GM19438 (cell line): ENCODE data around the gene WDR49.

Experiments used
- ATAC-seq: cut with Tn5 transposase; IDR thresholded peaks from one replicate; pipeline ENCODE4 v1.9.1; 2021; ENCODE audit warnings: low read depth; ENCODE audit not compliant: unreplicated experiment

The WDR49 gene

DNA sequence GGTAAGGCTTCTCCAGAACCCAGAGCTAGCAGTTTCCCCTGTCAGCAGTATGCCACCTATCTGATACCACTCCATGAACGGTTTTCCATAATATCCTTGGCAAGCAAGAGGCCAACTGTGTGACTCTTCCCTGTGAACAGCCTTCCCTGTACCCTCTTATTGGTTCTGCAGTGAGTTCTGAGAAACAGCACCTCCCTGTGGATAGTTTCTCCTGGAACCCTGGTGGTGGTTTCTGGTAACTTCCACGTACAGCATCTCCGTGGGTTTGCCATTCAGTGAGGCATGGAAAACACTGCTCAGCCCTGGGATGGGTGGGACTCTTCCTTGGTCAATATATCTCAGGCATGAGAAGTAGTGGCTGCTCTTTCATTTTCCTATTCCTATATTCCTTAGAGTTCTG, 160.5 kb downstream of the WDR49 start:
- no peak for ATAC-seq

DNA sequence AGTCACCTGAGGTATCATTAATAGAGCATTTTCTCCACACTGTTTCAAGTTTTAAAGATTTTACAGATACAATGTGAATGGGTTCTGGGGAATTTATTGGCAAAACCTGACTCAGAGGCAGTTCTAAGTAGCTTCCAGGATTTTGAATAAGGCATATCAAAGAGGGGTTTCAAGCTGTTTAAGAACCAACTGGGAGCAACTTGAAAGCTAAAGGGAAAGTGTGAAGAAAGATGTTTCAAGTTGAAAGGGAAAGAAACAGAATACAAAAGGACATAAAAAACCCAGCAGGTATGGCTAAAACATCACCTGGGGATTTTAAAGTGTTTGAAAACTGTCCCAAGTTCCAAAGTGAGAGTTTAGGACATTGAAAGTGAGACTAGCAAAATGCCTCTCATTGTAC, 162.1 kb downstream of the WDR49 start:
- no peak for ATAC-seq

DNA sequence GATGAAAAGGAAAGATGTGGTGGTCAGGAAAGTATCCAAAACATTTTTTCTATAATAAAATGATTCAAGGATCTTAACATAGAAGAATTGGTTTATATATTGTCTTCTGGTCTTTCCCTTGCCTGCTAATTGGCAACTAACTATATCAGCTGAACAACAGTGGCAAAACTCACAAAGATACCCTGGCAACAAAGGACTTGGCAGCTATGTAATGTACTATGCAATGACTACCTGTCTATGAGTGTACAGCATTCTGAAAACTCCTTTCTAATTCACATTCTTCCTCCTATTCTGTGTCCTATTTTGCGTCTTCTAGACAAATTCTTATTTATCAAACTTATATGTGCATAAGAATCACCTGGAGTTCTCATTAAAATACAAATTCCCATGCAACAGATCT, 164.2 kb downstream of the WDR49 start:
- no peak for ATAC-seq

DNA sequence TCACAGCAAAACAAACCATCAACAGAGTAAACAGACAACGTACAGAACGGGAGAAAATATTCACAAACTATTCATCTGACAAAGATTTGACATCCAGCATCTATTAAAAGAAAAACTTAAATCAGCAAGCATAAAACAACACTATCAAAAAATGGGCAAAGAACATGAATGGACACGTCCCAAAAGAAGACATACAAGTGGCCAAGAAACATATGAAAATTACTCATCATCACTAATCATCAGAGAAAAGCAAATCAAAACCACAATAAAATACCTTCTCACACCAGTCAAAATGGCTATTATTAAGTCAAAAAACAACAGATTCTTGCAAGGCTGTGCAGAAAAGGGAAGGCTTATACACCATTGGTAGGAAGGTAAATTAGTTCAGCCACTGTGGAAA, 166.2 kb downstream of the WDR49 start:
- no peak for ATAC-seq

DNA sequence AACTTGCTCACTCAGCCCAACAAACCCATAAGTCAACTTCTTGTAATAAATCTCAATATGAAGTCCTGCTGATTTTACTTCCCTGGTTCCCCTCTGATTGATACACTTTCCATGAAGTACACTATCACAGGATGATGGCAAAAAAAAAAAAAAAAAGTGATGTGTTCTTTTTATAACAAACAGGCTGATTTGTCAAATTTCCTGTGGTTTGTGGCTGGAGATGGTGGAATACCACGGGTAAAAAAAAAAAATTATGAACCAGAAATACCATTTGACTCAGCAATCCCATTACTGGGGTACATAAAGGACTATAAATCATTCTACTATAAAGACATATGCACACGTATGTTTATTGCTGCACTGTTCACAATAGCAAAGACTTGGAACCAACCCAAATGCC, 169.2 kb downstream of the WDR49 start:
- no peak for ATAC-seq

DNA sequence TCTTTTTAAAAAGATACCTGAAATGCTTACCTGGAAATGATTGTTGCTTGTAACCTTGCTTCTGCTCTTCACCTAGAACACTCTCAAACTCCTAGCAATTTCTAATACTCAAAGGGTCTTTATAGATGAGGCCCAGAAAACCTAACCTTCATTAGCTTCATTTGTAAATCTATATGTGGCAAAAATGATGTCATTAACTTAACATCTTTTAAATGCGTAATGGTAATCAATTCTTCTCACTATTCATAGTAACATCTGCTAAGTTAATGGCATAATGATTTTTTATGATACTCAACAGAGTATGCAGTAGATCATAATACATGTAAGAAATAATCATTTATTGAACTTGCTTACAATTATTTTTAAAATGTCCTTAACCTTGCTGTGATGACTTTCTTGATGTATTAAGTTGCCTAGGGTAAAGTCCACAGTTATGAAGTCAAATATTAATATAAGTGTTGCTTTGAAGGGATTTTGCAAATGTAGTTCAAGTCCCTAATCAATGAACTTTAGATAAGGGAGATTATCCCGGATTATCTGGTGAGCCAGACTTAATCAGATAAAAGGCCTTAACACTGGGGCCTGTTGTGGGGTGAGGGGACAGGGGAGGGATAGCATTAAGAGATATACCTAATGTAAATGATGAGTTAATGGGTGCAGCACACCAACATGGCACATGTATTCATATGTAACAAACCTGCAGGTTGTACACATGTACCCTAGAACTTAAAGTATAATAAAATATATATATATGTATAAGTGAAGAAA, 169.8 kb downstream of the WDR49 start:
- ATAC-seq, result no peak

DNA sequence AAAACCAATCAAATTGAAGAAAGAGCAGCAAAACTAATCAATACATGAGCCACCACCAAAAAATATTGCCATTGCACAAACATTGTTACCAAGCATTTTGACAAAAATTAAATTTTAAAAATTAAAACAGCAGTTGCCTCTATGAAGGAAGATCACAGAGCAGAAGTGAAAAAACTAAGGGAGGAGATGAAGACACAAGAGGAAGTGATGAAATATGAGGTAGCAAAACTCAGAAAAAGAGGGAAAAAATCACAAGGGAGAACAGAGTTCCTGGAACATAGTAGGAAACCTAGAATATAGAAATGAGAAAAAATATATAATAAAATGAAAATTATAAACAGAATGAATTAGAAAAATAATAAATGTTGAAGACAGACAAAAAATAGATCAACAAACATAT, 172.6 kb downstream of the WDR49 start:
- ATAC-seq, result no peak

DNA sequence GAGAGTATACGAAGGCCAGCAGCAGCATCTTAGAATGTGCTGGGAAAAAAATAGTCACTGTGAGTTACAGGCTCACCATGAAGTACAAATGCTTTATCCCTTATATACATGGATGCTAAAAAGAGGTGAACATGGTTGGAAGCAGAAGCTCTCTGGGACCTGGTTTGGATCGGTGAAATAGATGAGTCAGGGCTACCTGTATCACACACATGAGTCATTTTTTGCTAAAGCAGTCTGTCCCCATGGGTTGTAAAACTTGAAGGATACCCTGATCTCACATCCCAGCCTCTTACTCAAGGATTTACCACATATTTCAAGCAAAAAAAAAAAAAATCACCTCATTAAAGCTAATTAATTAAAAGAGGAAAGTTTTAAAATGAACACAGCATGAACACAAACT, 173.0 kb downstream of the WDR49 start:
- no peak for ATAC-seq

DNA sequence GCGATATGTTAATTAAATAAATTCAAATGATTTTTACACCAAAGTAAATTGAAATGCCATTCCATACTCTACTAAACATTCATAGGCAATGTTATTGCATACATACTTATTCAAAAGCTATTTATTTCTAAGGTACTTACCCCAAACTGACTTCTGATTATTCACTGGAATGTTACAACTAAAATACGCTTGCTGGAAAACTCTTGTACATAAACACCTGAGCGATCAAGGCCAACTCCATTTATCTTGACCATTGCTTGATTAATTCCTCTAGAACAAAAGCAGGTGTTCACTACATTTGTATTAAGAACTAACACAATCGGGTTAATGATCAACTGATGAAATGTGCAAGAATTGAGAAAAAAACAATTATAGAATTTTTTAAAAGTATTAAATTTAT, 179.9 kb downstream of the WDR49 start, which contains the start of gene SERPINI2:
SERPINI2 (minus strand) TSS at position 180 of the 400 bp plus-strand sequence. CDS start 2,208 bp downstream, outside the sequence.
- ATAC-seq, result no peak

DNA sequence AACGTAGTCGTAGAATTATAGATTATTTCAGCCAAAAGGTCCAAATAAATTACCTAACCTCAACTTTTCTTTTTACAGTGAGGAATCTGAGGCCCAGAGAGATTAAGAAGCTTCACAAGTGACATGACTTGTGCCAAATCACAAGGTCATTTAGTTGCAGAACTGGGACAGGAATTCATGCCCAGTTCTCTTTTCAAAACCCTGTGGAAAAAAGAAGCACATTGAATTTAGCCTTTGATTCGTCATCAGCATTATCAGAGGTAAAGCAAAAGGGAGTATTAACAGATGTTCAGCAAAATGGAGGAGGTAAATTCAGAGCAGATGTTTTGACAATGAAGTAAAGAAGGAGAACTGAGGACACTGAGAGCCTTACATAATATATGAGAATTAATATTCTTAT, 184.4 kb downstream of the WDR49 start:
- ATAC-seq, result no peak

DNA sequence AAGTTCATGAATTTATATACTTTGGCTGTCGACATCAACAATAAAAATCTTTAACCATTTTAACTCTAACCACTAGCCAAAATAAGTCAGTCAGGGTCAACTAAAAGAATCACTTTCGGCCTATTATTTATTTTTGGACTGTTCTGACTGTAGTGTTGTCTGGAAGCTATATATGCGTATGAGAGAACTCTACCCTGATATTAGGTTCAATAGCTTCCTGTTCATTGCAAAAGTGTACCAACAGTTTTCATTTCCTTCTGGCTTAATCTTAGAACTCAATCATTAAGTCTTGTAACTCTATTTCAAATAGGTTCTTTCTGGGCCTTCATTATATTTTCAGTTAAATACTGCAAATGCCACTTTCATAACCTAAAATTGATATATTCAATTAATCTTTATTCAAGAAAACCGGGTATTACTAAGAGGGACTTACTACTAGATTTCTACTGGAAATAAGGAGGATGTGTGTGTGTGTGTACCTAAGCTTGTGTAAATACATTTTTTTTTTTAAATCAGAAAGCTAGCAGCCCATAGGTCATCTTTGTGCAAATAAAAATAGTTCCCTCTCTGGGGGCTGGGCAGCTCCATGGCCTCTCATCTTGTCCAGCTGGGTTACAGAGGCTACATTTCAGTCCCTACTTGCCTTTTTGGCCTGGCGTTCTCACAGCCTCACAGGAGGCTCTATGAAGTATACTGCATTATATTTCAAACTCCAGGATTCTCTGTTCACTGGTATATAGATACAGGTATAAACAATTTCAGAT, 185.7 kb downstream of the WDR49 start:
- ATAC-seq, result no peak

DNA sequence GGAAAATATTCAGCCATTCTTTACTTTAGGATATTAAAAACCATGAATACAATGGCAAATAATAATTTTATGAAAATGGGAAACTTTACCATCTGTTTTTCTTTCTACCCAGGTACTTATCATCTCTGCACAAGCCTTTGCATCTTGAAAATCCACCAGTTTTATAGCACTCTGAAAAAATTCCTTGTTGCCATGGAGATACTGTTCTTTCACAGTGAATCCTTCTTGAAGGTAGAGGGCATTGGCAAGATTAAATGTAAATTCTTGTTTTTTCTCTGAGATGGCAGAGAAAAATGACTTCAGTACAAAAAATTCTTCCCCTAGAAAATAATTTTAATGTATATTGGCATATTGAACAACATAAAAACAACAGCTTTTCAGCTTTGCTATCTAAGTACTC, 186.8 kb downstream of the WDR49 start:
- ATAC-seq, result no peak

DNA sequence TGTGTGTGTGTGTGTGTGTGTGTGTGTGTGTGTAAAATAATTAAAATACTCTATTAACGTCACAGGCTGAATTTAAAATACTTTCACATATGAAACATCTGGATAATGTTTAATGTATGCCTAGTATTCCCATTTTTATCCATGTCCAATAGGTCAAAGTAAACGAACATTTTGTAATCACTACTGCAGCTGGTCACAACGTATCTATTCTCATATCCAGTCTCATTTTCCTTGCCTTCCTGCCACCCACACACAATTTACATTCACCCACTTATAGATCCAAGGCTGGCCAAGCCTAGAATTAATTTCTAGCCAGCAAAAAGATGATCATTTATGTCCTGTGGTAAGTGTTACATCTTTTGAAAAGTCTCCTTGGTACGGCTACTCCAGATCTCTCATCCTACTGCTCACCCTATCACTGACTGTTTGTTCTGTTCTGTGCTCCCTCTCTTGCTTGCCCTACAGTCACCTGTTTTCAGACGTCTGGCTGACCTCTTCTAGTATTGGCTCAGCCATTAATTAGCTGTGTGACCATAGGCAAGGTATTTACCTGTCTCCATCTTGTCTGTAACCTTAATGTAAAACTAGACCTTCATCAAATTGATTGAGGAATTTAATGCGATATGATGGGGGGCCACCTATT, 197.5 kb downstream of the WDR49 start:
- no peak for ATAC-seq

DNA sequence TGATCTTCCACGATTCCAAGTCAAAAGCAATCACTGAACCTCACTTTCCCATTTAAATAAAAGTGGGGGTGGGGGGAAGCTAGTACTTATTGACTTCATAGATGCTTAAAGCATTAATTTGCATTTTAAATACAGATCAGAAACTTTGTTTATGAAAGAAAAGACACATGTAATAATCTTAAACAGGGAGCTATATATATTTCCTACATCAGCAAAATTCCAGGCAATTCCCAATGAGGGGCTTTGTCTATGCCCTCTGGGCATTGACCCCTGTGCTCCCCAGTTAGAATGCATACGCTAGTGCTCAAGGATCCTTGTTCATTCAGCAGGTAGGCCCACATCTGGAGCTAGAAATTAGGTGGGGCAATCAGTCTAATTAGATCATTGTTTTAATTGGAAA, 199.9 kb downstream of the WDR49 start:
- no peak for ATAC-seq

DNA sequence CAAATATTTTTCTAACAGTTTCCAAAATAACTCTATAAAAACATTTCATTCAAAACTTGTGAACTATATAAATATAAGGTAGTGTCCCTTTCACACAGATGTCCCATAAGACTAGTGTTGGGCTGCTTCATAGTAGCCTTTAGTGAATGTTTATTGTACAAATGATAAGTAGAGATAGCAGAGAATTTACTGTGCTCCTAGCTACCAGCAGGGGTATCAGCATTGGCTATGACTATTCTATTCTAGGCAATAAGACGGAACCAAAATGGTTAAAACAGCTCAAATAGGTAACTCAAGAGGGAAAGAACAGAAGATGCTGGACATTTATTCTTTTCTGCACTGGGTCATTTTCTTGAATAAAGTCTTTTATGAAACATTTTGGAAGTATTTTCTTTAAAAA, 202.5 kb downstream of the WDR49 start:
- ATAC-seq, result no peak

DNA sequence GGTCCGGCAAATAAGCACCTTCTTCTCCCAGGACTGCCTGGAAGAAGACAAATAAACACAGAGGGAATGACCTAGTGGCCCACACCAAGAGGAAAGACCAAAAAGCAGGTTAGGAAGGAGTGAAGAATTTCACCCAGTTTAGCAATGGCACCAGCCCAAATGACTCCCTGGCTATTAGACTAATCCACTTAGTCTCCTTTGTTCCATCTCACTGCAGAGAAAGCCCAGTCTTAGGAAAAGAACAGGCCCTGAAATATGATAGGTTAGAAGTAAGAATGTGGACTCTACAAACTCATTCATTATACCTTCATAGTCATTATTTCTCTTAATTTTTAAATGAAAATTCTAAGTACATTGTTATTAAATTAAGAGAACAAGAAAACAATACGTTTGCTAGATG, 203.1 kb downstream of the WDR49 start:
- no peak for ATAC-seq

DNA sequence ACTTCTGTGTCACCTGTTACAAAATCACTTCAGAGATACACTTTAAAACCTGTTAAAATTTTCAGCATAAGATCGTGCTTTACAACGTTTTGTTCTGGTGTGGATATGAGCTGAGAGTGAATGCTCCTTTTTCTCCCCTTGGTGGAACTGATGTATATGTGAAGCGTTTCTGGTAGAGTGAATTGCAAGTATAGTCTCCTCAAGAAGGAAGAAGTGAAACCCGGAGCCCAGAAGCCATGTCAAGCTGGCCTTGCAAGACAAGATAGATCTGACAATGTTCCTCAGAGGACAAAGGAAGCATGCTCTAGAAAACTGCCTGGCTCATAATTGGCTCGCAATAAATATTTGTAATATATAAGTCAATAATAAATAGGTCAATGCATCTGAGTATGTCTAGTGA, 203.5 kb downstream of the WDR49 start:
- no peak for ATAC-seq

DNA sequence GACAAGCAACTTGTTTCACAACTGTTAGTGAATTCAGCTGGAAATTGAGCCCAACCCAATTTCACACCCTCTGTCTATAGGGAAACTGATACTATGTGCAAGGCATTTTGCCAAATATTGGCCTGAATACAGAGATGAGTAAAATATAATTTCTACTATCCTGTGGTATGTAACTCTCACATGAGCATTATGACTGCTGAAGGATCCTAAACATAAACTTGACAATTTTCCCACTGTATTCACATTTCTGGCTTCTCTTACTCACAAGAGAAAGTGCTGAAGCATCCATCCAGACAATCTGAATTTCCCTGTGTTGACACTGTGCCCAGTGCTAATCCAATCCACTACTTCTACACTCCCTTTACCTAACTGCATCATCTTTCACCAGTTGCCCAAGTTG, 208.3 kb downstream of the WDR49 start:
- ATAC-seq, result no peak

DNA sequence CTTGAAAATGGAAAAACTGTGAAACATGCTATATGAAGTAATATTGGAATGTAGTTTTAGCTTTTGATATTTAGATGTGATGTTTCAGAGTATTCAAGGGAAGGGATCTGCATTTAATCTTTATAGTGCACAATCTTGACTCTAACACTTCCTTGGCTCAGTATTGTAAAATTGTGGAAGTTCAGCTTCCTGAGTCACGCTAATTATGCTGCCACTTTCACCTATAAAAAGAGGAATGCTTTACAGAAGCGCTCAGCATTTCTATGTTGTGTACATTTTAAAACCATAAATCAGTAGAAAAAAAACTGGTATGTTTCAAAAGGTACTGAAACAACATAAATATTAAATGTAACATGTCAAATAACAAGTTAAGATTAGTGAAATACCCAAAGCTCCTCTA, 212.5 kb downstream of the WDR49 start:
- ATAC-seq, result no peak

DNA sequence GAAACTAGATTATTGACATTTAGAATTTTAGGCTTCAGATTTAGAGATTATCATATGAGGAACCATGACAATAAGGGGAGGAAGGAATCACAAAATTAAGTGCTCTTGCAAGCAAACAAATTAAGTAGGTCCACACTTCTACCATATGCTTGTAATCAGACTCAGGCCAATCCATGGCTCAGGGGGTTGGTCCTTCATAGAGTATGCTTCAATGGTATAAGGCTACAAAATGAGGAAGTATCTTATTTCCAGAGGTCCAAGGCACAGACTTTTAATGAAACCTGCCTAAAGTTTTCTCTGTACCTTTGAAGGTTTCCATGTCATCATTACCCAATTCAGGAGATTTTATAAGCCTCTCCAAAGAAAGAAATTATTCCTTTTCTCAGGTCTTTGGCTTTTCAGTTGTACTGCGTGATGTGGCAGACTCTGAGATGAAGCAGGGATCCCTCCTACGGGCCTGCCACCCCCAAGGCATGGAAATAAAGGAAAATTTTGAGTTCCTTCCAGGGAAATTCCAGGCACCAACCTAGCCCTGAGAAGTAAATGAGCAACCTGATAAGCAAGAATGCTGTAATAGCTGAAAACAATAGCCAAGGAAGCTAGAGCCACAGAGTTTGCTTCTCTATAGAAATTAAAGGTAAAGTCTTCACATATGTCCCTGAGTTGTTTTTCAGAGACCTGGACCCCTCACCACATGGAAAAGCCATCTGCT, 216.2 kb downstream of the WDR49 start:
- no peak for ATAC-seq
